ENCODE data around the gene GDF2.

The GDF2 gene

DNA sequence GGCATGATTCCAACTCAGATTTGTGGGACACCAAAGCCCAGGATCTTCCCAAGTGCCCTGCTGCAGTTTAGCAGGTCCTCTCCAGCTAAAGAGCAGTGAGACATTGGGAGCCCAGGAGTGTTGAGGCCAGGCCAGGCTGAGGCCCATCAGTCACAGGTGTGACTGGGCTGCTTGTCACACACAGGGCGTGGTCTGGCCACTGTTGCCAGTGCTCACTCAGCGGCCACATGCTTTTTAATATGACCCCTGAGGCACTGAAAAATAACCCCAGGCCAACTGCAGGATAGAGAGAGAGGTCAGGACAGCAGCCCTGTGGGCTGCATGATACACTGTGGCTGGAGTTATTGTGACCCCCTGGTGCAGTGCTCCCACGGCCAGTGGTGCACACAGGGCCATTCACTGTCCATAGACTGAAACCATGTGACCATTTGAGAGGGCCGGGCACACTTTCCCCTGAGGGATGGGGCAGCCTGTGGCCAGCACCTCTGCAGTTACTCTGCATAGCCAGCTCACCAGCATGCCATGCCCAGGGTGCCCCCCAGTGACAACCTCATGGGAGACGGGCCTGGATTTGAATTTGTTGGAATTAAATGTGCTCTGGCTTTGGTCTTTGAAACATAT is 4.2 kb downstream of the GDF2 start:
- no peak for TF ChIP-seq GATA3 (IDR thresholded peaks at IDR 0.05; ENCODE audit: low read depth, low read length)
- TF ChIP-seq GATA2 (IDR thresholded peaks at IDR 0.05; ENCODE audit: low read depth, low read length): no peak

DNA sequence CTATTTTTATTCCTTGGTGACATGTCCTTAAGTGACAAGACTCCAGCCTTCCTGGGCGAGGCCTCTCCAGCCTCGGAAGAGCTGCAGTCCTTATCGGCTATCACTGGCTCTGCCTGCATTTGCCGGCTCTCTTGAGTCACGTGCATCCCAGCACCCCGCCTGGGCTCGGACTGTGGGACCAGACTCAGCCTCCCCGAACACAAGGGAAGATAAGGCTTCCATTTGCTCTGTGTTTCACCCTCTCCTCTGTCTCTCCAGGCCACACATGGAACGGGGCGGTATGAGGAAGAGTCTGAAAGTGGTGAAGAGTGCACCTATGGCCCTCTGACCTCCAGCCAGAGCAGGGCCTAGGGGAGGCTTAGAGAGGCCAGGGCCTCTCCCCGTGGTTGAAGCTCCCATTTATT is 4.7 kb downstream of the GDF2 start:
- TF ChIP-seq GATA3 (IDR thresholded peaks at IDR 0.05; ENCODE audit: low read depth, low read length) (no peak), GATA2 (IDR thresholded peaks at IDR 0.05; ENCODE audit: low read depth, low read length) (no peak)

DNA sequence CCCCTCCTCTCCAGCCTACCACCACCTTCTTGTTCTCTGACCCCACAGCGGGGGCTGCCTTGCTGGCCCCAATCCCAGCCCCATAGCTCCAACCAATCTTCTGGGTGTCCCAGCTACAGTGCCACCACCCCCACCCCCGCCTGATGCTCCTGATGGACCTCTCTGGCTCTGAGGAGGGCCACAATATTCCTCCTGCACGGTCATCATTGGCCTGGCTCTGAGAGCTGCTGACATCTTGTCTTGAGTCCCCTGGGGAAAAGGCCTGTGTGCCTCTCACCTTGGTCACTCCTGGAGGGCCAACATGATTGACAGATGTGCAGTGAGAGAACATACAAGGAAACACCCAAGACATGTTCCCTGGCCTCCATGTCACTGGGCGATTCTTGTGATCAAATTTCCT is 7.6 kb downstream of the GDF2 start:
- TF ChIP-seq GATA3 (IDR thresholded peaks at IDR 0.05; ENCODE audit: low read depth, low read length) (no peak), GATA2 (IDR thresholded peaks at IDR 0.05; ENCODE audit: low read depth, low read length) (no peak)

DNA sequence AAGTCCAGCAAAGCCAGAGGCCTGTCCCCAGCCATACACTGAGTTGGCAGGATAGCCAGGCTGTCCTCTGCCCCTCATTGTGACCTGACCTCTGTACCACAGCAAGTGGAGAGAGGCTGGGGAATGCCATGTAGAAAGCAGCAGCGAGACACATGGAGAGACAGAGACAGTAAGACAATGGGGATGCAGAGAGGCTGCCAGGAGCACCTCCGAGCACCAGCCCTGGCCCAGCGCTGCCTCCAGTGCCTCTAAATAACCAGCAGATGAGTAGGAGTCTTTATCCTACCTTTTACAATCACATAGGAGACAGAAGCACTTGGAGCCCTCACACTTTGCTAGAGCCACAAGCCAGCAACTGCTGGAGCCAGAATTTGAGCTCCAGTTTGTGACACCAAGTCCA is 8.1 kb downstream of the GDF2 start:
- no peak for TF ChIP-seq GATA2 (IDR thresholded peaks at IDR 0.05; ENCODE audit: low read depth, low read length)
- TF ChIP-seq GATA3 (IDR thresholded peaks at IDR 0.05; ENCODE audit: low read depth, low read length): no peak

DNA sequence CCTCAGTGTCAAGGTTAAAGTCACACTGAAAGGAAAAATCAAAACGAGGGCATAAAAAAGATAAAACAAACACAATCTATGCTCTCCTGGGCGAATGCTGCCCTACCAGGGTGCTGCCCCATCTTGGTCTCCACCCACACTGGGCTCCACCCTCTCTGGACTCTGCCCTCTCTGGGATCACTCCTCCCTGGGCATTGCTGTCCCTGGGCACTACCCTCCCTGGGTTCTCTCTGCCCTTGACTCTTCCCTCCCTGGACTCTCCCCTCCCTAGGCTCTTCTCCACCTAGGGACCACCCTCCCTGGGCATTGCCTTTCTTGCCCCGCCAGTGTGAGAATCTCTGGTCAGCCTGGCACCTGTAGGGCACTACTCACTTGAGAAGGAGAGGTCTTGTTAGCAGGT is 8.6 kb downstream of the GDF2 start:
- no peak for TF ChIP-seq GATA2 (IDR thresholded peaks at IDR 0.05; ENCODE audit: low read depth, low read length)
- TF ChIP-seq GATA3 (IDR thresholded peaks at IDR 0.05; ENCODE audit: low read depth, low read length): no peak

DNA sequence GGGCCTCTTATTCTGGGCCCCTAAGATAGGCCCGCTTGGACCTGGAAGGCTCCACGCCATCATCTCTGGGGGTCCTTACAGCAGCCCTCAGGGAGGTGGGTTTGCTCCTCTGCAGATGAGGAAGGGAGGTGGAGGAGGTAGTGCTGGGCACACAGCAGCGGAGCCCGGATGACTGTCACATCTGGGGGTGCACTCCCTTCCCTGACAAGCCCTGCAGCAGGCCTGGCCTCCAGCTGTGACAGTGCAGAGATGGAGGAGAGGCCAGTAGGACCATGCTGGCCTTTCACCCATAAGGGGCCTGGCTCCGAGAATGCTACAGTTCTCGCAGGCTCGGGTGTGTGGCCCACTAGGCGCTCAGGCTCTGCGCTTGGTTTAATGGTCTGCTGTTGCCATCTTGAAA is 9.2 kb downstream of the GDF2 start:
- TF ChIP-seq GATA2 (IDR thresholded peaks at IDR 0.05; ENCODE audit: low read depth, low read length) (no peak), GATA3 (IDR thresholded peaks at IDR 0.05; ENCODE audit: low read depth, low read length) (no peak)

DNA sequence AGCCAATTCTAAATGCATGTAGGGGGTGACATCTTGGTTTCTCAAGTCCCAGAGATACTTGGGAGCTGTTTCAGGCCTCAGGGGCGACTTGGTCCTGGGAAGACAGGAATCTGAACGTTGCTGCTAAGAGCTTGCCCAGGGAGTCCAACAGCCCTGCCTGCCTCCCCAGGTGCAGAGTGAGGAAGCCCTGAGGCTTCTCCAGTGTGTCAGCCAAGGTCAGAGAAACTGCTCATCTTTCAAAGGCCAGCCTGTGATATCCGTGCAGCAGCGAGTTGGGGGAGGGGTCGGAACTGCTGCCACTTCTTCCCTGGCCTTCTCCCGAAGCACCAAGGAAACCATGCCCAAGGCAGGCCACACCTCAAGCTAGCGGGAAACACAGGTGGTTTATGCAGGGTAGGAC is 9.7 kb downstream of the GDF2 start:
- no peak for TF ChIP-seq GATA3 (IDR thresholded peaks at IDR 0.05; ENCODE audit: low read depth, low read length)
- TF ChIP-seq GATA2 (IDR thresholded peaks at IDR 0.05; ENCODE audit: low read depth, low read length): no peak

DNA sequence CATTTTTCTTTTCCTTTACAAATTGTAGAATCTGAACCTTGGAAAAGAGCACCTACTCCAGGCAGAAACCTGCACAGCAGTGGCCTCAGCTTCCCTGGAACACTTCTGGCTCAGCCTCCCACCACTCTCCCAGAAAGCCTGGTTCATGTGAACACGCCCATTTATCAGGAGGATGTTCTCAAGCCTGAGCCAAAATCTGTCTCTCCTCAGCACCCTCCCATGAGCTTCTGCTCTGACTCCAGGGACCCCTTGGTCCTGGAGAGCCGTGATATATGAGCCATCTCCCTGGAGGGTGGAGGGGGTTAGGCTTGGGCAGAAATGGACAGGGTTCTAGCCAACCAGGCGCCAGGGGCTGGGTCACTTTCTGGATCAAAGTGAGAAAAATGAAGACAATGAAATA is 10.1 kb downstream of the GDF2 start:
- TF ChIP-seq GATA2 (IDR thresholded peaks at IDR 0.05; ENCODE audit: low read depth, low read length) (no peak), GATA3 (IDR thresholded peaks at IDR 0.05; ENCODE audit: low read depth, low read length) (no peak)

DNA sequence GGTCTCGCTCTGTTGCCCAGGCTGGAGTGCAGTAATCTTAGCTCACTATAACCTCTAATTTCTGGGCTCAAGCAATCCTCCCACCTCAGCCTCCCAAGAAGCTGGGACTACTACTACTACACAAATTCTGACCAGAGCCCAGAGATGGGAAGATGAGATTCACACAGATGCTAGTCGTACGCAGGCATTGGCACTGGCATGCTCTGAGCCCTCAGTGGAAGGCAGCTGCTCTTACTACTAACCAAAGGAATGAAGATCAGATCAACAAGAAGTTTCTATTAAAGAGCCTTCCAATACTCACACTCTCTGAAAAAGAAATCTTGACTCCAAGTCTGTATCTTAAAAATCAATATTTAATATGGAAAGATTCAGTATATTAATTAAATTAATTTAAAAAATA is 10.7 kb downstream of the GDF2 start:
- TF ChIP-seq GATA2 (IDR thresholded peaks at IDR 0.05; ENCODE audit: low read depth, low read length) (no peak), GATA3 (IDR thresholded peaks at IDR 0.05; ENCODE audit: low read depth, low read length) (no peak)

DNA sequence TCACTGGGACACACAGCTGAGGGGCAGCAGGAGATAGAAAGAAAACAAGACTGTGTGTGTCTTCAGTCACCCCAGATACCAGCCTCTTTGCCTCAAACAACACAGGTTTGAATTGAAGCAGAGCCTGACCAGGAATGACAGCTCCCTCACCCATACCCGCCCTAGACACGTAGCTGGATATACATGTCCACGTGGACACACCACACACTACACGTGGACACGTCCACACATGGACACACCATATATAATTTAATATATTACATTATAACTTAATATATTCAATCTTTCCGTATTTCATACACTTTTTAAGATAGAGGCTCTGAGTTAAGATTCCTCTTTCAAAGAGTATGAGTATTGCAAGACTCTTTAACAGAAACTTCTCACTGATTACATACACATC is 11.3 kb downstream of the GDF2 start:
- TF ChIP-seq GATA2 (IDR thresholded peaks at IDR 0.05; ENCODE audit: low read depth, low read length) (no peak), GATA3 (IDR thresholded peaks at IDR 0.05; ENCODE audit: low read depth, low read length) (no peak)

DNA sequence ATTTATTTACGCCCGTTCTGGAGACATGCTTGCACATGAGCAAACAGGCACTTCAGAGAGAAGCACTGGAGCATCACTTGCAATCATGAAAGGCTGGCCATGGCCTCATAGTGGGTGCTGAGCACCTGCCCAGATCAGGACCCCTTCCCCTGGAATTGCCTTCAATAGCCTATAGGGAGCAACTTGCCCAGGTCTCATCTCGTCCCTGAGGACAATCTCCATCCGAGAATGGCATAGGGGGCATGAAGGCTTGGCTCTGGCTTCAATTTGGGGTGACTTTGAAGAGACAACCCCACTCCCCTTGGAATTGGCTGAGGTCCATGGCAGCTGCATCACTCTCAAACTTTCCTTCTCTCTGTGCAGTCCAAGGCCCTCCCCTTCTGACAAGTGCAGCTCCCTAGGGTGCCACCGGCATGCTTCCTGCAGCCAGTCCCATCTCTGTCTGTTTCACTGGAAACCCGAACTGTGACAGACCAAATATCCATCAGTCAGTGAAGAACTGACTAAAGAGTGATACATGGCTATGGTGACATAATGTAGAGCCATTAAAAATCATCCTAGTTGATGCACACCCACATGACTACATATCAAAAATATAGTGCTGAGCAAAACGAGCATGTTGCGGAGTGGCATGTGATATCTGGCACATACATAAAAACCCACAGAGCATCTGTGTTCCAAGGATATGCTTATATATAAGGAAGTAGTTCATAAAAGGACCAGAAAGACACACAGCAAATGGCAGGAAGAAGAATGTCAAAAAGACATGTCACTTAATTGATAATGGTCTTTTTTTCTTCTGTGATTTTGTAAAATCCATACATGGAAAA is 12.4 kb downstream of the GDF2 start:
- TF ChIP-seq GATA2 (IDR thresholded peaks at IDR 0.05; ENCODE audit: low read depth, low read length): no peak

DNA sequence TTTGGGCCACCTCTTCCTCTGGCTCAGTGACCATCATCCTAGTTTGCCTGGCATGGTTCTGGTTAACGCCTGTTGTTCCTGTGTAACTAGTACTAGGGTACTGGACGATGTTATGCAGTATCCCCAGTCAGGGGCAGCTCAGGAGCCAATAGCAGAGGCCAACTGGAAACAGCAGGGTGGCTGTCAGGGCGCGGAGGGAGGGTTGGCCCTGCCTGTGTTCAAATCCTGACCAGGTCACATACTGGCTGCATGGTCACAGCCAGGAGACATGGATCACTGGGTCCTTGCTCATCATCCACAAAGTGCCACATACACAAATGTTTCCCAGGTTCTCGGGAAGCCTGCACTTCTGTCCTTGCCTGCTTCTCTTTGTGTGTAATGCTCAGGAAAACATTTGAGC is 13.7 kb downstream of the GDF2 start:
- TF ChIP-seq GATA3 (IDR thresholded peaks at IDR 0.05; ENCODE audit: low read depth, low read length) (no peak), GATA2 (IDR thresholded peaks at IDR 0.05; ENCODE audit: low read depth, low read length) (no peak)

DNA sequence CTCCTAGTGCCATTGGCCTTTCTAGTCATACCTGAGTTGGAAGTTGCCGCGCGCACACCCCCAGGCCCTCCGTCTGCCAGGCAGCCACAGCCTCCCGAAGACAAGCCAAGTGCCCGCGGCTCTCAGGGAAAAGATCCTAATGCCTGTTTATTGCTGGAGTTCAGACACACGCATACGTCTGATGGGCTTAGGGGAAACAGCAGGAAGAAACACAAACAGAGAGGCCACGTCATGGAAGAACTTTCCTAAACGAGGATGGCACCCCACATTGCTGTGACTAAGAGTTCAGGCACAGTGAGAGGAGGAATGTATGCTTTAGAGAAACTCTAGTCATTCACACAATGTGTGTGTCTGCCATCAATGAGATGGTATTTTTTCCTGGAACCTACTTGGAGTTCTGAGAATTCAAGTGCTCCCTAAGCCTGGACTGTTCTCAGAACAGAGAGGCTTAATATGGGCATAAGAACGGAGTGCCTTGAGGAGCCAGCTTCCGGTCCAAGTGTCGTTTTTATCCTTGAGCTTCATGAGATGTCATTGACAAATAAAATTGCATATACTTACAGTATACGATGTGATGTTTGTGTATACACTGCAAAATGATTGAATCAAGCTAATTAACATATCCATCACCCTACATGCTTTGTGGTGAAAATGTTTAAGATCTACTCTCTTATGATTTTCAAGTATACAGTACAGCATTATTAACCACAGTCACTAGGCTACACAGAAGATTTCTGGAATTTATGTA is 14.3 kb downstream of the GDF2 start:
- TF ChIP-seq GATA3 (IDR thresholded peaks at IDR 0.05; ENCODE audit: low read depth, low read length) (no peak), GATA2 (IDR thresholded peaks at IDR 0.05; ENCODE audit: low read depth, low read length) (no peak)

DNA sequence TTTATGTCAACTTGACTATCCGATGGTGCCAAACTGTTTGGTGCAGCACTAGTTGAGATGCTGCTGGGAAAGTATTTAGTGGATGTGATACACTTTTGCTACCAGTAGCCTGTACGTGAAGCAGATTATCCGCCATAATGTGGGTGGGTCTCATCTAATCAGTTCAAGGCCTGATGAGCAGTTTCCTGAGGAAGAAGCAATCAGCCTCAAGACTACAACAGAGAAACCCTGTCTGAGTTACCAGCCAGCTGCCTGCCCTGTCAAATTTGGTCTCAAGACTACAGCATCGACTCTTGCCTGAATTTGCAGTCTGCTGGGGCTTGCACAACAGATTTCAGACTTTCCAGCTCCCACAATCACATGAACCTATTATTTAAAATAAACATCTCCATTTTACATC is 15.1 kb downstream of the GDF2 start:
- TF ChIP-seq GATA3 (IDR thresholded peaks at IDR 0.05; ENCODE audit: low read depth, low read length) (no peak), GATA2 (IDR thresholded peaks at IDR 0.05; ENCODE audit: low read depth, low read length) (no peak)

Measured in SH-SY5Y (cell line).